ENCODE measurements around the gene SLAMF1. TPM values are rescaled to one million over a fixed set of nuclear protein-coding genes. Genes with fewer than 3 reads are reported as not detected.

SLAMF1 gene
- total and polyA plus RNA-seq, 4 donors = 0.09 to 1.1 (median 0.17) TPM

DNA sequence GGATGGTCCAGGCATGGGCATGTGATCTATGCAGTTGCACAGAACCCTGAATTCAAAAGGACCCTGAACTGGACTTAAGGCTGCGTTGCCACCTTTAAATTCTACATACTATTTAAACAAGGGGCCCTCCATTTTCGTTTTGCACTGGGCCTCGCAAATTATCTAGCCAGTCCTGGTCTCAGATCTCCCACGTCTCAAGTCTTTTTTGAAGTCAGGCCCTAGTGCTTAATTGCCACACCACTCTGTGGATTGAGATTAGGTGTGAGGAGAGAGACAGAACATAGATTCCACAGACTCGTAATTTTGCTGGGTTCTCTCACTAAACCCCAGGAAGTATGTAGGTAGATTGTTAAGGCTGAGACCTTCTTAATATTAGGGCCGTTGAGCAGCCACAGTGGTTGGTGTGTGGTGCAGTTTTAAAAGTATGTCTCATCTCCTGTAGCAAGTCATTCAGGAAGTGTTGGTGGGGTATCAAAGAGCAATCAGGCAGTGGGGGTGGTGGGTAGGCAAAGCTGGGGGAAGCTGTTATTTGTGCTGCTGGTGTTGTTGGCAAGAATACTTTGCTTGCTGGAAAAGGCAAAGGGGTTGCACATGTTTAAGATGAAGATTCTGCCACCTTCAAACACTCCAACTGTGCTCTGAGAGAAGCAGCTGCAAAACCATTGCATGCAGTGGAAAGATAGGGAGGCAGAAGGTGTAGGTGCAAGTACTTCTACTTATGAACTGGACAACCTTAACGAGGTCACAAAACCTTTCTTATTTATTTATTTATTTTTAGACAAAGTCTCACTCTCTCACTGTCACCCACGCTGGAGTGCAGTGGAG, 78.8 kb downstream of the SLAMF1 start:
- Histone ChIP-seq H3K9ac (ENCODE audit: low read depth in 1 of 2, low read length in 2 of 2) (no peak overlapping the region), H3K4me3 (ENCODE audit: low read depth in 1 of 3, low read length in 3 of 3) (no peak overlapping the region), H3K27ac (ENCODE audit: low read depth in 1 of 2, low read length in 2 of 2) (no peak overlapping the region), H3K27me3 (ENCODE audit: control insufficient read depth in 4 of 4, insufficient read depth in 4 of 4, low read length in 3 of 4) (no peaks in the 10 kb centered on the region), H3K9me3 (ENCODE audit: control insufficient read depth in 4 of 4, low read length in 3 of 4) (peaks cover 0 to 2% (median 0%) of the 10 kb centered on the region in 4 donors), H3K36me3 (ENCODE audit: control insufficient read depth in 4 of 4, insufficient read depth in 3 of 4, low read depth in 1 of 4, low read length in 3 of 4) (no peaks in the 10 kb centered on the region), H3K4me1 (ENCODE audit: control insufficient read depth in 4 of 4, insufficient read depth in 4 of 4, low read length in 3 of 4) (no peaks in the 10 kb centered on the region)
- no peak for DNase-seq (ENCODE audit: low spot score)
- TF ChIP-seq NR2F2 (IDR thresholded peaks at IDR 0.05) (no peak), JUND (IDR thresholded peaks at IDR 0.05) (no peak), TAF1 (conservative IDR thresholded peaks at IDR 0.05) (no peak), EGR1 (IDR thresholded peaks at IDR 0.05; ENCODE audit: low read depth in 2 of 2) (no peak), GABPA (IDR thresholded peaks at IDR 0.05 in 1 of 2, conservative IDR thresholded peaks at IDR 0.05 in 1 of 2) (no peak), FOXA1 (IDR thresholded peaks at IDR 0.05) (no peak), RAD21 (IDR thresholded peaks at IDR 0.05) (no peak), RXRA (IDR thresholded peaks at IDR 0.05) (no peak), YY1 (IDR thresholded peaks at IDR 0.05) (no peak), HNF4A (conservative IDR thresholded peaks at IDR 0.05) (no peak), FOXA2 (IDR thresholded peaks at IDR 0.05) (no peak), SP1 (IDR thresholded peaks at IDR 0.05) (no peak), HNF4G (IDR thresholded peaks at IDR 0.05) (no peak)
- TF ChIP-seq, protein P1, sequence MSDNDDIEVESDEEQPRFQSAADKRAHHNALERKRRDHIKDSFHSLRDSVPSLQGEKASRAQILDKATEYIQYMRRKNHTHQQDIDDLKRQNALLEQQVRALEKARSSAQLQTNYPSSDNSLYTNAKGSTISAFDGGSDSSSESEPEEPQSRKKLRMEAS (IDR thresholded peaks at IDR 0.05) = no peak
- TF ChIP-seq, protein P2, sequence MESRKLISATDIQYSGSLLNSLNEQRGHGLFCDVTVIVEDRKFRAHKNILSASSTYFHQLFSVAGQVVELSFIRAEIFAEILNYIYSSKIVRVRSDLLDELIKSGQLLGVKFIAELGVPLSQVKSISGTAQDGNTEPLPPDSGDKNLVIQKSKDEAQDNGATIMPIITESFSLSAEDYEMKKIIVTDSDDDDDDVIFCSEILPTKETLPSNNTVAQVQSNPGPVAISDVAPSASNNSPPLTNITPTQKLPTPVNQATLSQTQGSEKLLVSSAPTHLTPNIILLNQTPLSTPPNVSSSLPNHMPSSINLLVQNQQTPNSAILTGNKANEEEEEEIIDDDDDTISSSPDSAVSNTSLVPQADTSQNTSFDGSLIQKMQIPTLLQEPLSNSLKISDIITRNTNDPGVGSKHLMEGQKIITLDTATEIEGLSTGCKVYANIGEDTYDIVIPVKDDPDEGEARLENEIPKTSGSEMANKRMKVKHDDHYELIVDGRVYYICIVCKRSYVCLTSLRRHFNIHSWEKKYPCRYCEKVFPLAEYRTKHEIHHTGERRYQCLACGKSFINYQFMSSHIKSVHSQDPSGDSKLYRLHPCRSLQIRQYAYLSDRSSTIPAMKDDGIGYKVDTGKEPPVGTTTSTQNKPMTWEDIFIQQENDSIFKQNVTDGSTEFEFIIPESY (IDR thresholded peaks at IDR 0.05) = no peak
- TF ChIP-seq, protein P3, sequence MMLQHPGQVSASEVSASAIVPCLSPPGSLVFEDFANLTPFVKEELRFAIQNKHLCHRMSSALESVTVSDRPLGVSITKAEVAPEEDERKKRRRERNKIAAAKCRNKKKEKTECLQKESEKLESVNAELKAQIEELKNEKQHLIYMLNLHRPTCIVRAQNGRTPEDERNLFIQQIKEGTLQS (IDR thresholded peaks at IDR 0.05) = no peak
- TF ChIP-seq, protein P4, sequence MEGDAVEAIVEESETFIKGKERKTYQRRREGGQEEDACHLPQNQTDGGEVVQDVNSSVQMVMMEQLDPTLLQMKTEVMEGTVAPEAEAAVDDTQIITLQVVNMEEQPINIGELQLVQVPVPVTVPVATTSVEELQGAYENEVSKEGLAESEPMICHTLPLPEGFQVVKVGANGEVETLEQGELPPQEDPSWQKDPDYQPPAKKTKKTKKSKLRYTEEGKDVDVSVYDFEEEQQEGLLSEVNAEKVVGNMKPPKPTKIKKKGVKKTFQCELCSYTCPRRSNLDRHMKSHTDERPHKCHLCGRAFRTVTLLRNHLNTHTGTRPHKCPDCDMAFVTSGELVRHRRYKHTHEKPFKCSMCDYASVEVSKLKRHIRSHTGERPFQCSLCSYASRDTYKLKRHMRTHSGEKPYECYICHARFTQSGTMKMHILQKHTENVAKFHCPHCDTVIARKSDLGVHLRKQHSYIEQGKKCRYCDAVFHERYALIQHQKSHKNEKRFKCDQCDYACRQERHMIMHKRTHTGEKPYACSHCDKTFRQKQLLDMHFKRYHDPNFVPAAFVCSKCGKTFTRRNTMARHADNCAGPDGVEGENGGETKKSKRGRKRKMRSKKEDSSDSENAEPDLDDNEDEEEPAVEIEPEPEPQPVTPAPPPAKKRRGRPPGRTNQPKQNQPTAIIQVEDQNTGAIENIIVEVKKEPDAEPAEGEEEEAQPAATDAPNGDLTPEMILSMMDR (IDR thresholded peaks at IDR 0.05; ENCODE audit: low read depth, low read length, missing input control) = no peak
- TF ChIP-seq, protein P5, sequence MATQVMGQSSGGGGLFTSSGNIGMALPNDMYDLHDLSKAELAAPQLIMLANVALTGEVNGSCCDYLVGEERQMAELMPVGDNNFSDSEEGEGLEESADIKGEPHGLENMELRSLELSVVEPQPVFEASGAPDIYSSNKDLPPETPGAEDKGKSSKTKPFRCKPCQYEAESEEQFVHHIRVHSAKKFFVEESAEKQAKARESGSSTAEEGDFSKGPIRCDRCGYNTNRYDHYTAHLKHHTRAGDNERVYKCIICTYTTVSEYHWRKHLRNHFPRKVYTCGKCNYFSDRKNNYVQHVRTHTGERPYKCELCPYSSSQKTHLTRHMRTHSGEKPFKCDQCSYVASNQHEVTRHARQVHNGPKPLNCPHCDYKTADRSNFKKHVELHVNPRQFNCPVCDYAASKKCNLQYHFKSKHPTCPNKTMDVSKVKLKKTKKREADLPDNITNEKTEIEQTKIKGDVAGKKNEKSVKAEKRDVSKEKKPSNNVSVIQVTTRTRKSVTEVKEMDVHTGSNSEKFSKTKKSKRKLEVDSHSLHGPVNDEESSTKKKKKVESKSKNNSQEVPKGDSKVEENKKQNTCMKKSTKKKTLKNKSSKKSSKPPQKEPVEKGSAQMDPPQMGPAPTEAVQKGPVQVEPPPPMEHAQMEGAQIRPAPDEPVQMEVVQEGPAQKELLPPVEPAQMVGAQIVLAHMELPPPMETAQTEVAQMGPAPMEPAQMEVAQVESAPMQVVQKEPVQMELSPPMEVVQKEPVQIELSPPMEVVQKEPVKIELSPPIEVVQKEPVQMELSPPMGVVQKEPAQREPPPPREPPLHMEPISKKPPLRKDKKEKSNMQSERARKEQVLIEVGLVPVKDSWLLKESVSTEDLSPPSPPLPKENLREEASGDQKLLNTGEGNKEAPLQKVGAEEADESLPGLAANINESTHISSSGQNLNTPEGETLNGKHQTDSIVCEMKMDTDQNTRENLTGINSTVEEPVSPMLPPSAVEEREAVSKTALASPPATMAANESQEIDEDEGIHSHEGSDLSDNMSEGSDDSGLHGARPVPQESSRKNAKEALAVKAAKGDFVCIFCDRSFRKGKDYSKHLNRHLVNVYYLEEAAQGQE (IDR thresholded peaks at IDR 0.05) = no peak
- WGBS = 69% methylated on average over 8 of the region's 8 CpGs
